Fibroblast of villous mesenchyme (primary cell): ENCODE measurements around the gene CEP170B. TPM values are rescaled to one million over a fixed set of nuclear protein-coding genes. Genes with fewer than 3 reads are reported as not detected.
"Not testable (repeated sequence)": the region's sequence is repeated elsewhere in the genome, so short reads cannot be mapped to it uniquely, and the experiment has no call there.

Source experiments
- DNase-seq: peaks from one replicate; pipeline ENCODE4 v3.0.0-alpha.2; 2010; ENCODE audit warnings: low read depth
- H3K4me3 ChIP-seq: 2 replicates; pipeline ENCODE4 v1.5.1; 2011; ENCODE audit warnings: low read depth, mild to moderate bottlenecking, low read length
- total RNA-seq: library from RNA; depleted of rRNA; stranded (reverse); fragments of >200 nt; gene quantifications from 2 replicates; pipeline ENCODE4 v1.2.3, GENCODE V29; 2012
- TF ChIP-seq, protein P1 (sequence below): IDR thresholded peaks from 2 replicates; pipeline ENCODE4 v1.5.1; 2012; ENCODE audit warnings: low read depth, mild to moderate bottlenecking, low read length; ENCODE audit not compliant: insufficient read depth

The CEP170B gene
- total RNA-seq, 1 donor = 19.4 TPM

GRCh38 chr14:104941508-104942365 lies 76.7 kb downstream of the CEP170B start:
- no peak overlapping the region for H3K4me3 ChIP-seq

DNA sequence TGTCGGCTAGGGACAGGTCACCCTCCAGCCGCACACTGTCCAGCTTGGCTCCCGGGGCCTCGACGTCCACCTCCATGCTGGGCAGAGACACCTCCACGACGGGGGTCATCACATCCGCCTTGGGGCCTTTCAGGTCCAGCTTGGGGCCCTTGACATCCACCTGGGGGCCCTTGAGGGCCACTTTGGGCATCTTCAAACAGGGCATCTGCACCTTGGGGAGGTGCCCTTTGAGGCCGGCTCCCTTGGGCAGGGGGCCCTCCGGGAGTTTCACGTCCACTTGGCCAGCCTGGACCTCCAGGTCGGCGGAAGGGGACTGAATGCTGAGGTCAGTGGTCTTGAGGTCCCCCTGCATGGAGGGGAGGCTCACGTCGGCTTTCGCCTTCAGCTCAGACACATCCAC lies 77.5 kb downstream of the CEP170B start:
- H3K4me3 ChIP-seq = no peak overlapping the region
- TF ChIP-seq, protein P1, sequence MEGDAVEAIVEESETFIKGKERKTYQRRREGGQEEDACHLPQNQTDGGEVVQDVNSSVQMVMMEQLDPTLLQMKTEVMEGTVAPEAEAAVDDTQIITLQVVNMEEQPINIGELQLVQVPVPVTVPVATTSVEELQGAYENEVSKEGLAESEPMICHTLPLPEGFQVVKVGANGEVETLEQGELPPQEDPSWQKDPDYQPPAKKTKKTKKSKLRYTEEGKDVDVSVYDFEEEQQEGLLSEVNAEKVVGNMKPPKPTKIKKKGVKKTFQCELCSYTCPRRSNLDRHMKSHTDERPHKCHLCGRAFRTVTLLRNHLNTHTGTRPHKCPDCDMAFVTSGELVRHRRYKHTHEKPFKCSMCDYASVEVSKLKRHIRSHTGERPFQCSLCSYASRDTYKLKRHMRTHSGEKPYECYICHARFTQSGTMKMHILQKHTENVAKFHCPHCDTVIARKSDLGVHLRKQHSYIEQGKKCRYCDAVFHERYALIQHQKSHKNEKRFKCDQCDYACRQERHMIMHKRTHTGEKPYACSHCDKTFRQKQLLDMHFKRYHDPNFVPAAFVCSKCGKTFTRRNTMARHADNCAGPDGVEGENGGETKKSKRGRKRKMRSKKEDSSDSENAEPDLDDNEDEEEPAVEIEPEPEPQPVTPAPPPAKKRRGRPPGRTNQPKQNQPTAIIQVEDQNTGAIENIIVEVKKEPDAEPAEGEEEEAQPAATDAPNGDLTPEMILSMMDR = no peak
- DNase-seq = no peak

More at GRCh38 chr14:104941508-104942365, 76.7 kb downstream of the CEP170B start:
- TF ChIP-seq, protein P1 = no peak
- no peak for DNase-seq

- not testable (repeated sequence) for H3K4me3 ChIP-seq, DNase-seq
Measured at GRCh38 chr14:104943216-104944015, 78.3 kb downstream of the CEP170B start.

GRCh38 chr14:104944016-104944308 lies 78.9 kb downstream of the CEP170B start:
- not testable (repeated sequence) for DNase-seq, H3K4me3 ChIP-seq

- not testable (repeated sequence) for DNase-seq, H3K4me3 ChIP-seq
Measured at GRCh38 chr14:104944436-104945205, 79.6 kb downstream of the CEP170B start.

- not testable (repeated sequence) for DNase-seq, H3K4me3 ChIP-seq
Measured at GRCh38 chr14:104945266-104945665, 80.2 kb downstream of the CEP170B start.

Other genes with a start within 250 kb of the CEP170B start
- gene INF2, start 175.7 kb upstream of the CEP170B start, total RNA-seq = 47.0 and 68.7 TPM in 2 replicates
- gene ADSS1, start 141.0 kb upstream of the CEP170B start, total RNA-seq = 1.3 and 4.3 TPM in 2 replicates
- gene SIVA1, start 112.1 kb upstream of the CEP170B start, total RNA-seq = 67.8 and 73.8 TPM in 2 replicates
- gene AKT1, start 69.5 kb upstream of the CEP170B start, total RNA-seq = 233 and 261 TPM in 2 replicates
- 3.5 and 4.3 TPM in 2 replicates for gene ZBTB42, start 64.2 kb upstream of the CEP170B start, total RNA-seq
- gene PLD4, start 59.6 kb downstream of the CEP170B start, total RNA-seq = under 0.01 TPM in 1 of 2 replicates, not detected in the other
- 32.2 and 32.4 TPM in 2 replicates for gene AHNAK2, start 113.1 kb downstream of the CEP170B start, total RNA-seq
- 5.8 and 6.9 TPM in 2 replicates for gene CLBA1, start 120.5 kb downstream of the CEP170B start, total RNA-seq
- gene CDCA4, start 155.8 kb downstream of the CEP170B start, total RNA-seq = 22.2 and 22.5 TPM in 2 replicates
- under 0.01 TPM in 1 of 2 replicates, not detected in the other for gene GPR132, start 200.2 kb downstream of the CEP170B start, total RNA-seq